Suppressor macrophage treated with lipopolysaccharide for 4 hours (primary cell): Measurements from ENCODE around the gene MAGI2.
A peak's percentile ranks its signal among the peaks of the same experiment; 100 is the strongest.
"Not testable (repeated sequence)": the region's sequence is repeated elsewhere in the genome, so short reads cannot be mapped to it uniquely, and the experiment has no call there.

Experiments used
- DNase-seq: peaks from one replicate; pipeline ENCODE4 v3.0.0-alpha.2; 2020

Gene MAGI2

DNA sequence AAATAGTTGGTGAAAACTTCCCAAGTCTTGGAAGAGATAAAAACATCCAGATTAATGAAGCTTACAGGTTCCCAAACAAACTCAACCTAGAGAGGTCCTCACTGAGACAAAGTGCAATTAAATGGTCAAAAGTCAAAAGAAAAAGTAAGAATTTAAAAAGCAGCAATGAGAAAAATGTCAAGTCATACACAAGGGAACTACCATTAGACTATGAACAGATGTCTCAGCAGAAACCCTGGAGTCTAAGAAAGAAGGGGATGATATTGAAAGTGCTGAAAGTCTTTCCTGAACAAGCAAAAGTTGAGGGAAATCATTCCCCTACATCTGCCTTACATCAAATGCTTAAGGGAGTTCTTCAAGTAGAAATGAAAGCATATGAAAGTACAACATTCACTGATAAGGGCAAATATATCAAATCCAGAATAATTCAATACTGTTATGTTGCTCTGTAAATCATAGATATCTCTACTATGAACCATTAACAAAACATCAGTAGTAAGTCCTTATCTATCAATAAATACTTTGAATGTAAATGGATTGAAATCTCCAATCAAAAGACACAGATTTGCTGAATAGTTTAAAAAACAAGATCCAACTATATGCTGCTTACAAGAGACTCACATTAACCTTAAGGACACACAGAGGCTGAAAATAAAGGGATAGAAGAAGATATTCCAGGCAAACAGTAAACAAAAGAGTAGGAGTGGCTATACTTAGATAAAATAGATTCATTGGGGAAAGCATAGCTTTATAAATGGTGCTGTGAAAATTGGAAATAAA is 1205.4 kb downstream of the MAGI2 start:
- DNase-seq, result no peak

DNA sequence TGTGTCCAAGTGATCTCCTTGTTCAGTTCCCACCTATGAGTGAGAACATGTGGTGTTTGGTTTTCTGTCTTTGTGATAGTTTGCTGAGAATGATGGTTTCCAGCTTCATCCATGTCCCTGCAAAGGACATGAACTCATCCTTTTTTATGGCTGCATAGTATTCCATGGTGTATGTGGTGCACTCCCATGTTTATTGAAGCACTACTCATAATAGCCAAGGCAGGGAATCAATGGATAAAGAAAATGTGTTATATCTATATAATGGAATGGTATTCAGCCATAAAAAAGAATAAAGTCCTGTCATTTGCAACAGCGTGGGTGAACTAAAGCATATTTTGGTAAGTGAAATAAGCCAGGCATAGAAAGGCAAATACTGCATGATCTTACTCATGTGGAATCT is 1213.3 kb downstream of the MAGI2 start:
- DNase-seq, result not testable (repeated sequence)

DNA sequence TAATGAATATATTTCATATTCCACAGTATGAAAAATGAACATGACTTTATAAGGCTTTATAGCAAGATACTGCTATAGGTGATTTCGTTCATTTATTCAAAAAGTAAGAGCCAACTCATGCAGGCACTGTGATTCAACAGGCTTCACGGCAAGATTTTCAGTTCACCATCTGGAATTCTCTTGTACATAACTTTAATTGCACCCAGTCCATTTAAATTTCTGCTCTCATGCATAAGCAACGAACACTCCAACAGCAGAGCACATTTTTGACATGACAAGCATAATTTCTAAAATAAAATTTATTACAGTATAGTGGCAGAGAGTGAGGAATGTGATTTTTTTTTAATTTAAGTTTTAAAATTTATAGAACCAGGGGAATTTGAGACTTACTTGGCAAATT is 1218.8 kb downstream of the MAGI2 start:
- DNase-seq, result no peak

DNA sequence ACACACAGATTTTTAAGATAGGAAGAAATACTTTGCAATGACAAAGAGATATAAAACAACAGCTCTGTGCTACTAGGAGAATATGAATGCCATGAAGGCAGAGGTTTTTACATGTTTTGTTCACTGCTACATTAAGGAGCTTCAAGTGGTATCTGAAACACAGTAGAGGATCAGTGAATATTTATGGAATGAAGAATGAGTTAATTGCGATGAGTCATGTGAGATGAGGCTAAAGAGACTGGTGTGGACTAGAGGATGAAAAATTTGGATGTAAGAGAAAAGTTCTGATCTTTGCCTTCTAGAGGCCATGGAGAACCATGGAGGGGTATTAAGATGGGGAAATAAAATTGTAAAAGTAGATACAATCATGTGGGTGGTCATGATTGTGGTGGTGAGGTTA is 1220.7 kb downstream of the MAGI2 start:
- DNase-seq, result no peak

DNA sequence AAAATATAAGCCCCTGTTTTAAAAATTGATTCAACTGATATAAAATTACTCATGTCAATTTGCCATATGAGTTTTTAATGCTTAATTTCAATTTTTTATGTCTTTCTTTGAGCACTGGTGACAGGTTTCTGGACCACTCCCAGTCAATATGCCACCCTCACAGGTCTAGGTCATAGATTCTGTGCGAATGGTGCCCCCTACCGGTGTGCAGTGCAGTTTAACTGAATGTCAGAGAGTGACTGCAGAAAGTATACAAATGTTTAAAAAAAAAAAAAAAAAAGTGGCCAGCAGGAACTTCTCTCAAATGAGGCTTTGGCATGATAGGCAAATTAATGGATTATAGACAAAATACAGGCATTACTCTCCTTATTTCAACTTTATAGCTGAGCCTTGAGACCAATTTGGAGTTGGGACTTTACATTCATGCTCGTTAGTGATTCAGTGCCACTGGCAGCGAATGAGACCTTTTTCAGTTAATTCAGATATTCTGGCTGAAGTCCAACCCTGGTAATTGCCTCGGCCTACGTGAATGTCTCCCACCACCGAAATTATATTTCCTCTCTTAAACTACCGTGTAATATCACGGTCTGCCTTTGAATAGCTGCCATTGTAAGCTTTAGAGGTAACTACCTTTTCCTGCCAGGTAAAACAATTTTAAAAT is 1227.3 kb downstream of the MAGI2 start:
- DNase-seq, result peak; percentile 8

GRCh38 chr7:78225534-78225933 is 1227.9 kb downstream of the MAGI2 start:
- DNase-seq, result no peak

DNA sequence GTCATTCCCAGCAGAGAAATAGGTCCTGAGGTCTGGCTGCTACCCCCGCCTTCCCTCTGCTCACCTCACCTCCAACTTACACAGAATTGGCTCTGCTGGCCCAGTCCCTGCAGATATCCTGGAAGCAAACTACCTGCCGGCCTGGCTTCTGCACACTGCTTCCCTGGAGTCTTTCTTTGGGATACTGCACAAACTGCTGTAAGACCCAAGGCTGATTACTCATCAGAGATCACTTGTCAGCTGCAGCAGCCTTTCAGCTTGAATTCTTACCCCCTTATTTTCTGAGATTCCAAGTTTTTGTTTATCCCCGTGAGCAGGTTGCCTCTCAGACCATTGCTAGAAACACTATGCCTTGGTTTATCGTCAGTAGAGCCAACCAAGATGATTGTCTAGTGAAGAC is 1228.5 kb downstream of the MAGI2 start:
- DNase-seq, result no peak

DNA sequence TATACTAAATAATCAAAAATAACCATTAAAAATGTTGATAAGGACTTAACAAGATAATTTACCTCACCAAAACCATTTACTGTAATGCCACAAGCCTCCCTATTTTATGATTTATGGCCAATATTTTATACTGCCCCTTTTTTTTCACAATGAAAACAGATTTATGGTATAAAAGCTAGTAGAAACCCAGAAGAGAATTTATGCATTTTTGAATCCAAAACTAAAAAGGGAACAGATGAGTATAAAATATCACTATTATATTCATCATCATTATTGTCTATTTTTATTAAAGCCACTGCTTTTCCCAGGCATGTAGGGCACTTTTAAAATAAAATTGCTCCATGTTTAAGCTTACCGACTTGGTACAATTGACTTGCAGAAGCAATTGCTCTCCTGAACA is 1229.9 kb downstream of the MAGI2 start:
- DNase-seq, result no peak

- DNase-seq, result no peak
These were observed 1231.3 kb downstream of the MAGI2 start for GRCh38 chr7:78222001-78222751.

DNA sequence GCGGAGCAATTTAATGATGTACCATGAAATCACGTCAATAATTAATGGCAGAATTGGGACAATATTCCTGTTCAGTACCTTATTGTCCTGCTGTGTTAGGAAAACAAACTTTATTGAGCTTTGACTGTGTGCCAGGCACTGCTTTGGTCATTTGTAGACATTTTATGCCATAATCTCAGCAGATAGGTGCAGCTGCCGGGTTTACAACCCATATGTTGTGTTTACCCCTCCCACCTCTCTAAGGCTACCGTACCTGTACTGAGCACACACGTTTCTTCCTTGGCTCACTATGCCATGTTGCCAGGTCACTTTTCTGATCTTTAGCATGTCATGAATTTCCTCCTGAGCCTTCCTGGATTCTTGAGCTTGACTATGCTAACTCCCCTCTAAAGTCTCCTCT is 1232.7 kb downstream of the MAGI2 start:
- no peak for DNase-seq

DNA sequence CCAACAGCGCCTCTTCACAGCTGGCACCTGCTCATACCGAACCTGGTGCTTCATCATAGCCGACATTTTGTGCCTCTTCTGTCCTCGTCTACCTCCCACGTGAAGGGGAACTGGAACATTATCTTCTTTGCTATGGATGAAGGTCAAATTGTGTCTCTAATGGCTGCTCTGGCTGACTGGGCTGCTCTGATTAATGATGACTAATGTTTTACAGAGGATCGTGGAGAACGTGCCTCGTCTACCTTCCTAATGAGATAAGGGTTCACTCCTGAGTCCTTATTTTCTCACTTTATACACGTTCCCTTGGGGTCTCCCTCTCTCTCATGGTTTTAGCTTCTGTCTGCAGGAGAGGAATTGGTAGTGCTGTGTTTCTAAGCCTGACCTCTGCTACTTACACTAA is 1234.6 kb downstream of the MAGI2 start:
- no peak for DNase-seq

- no peak for DNase-seq
These were observed 1235.4 kb downstream of the MAGI2 start for GRCh38 chr7:78218051-78218450.

DNA sequence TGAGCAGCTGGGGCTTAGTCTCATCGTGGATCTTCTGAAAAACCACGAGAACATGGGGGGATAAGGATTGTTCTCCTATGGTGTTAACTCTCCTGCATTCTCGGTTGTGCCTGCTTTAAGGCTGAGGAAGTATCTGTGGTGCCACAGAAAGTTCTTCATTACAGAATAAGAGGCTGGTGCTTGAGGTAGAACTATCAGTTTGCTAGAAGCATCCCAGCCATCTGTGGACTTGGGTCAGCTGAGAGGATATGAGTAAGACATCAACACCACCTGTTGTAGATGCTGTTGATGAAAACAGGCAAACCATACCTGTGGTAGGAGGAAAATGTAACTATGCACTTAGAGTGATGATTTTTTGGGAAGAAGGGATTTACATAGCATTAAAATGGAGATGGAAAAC is 1238.3 kb downstream of the MAGI2 start:
- no peak for DNase-seq

- DNase-seq, result no peak
These were observed 1240.1 kb downstream of the MAGI2 start for GRCh38 chr7:78213402-78213801.

DNA sequence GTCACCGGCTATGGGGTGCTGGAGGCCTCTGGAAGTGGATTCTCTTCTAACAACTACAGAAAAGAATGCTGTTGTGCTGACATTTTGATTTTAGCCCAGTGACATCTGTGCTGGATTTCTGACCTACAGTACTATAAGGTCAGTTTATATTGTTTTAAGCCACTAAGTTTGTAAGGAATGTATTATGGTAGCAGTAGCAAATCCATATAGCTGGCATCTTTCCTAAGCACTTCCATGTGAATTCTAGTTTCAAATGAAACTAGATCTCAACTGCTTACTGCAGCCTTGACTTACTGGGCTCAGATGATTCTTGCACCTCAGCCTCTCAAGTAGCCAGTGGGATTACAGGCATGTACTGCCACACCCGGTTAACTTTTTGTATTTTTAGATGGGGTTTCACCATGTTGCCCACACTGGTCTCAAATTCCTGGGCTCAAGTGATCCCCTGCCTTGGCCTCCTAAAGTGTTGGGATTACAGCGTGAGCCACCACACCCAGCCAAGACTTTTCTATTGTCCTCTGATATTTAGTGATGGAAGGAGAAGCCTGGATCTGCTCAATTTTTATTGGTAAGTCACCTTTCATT is 1240.9 kb downstream of the MAGI2 start:
- no peak for DNase-seq

DNA sequence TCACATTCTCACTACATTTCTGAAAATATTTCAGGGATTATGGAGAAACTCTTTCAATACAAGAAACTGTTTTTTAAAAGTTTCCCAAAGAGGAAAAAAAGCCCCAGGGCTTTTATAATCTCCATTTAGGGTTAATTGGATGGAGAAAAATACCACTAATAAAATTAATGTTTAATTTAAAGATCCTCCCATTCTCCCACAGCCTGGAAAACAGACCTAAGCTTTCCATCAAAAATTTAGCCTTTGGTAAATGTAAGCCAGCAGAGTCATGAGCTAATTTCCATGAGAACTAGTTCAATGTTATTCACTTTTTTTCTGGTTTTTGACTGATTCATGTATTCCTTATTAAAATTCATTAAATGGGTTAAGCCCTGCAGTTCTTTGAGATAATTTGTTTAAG is 1246.2 kb downstream of the MAGI2 start:
- DNase-seq, result no peak

DNA sequence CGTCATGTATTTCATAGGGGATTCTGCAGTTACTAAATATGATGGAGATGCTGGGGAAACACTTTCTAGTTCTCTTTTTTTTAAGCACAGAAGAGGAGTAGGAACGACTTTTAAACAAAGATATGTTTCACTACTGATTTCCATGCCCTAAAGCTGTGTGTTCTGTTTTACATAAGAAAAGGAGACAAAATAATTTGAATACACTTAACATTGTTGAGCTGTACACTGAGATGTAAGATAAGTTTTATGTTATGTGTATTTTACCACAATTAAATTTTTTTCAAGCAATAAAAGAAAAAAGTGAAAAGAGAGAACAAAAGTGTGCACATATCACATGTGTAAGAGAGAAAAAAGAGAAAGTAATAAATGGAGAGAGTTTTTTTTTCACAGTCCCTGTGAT is 1246.7 kb downstream of the MAGI2 start:
- DNase-seq, result no peak

DNA sequence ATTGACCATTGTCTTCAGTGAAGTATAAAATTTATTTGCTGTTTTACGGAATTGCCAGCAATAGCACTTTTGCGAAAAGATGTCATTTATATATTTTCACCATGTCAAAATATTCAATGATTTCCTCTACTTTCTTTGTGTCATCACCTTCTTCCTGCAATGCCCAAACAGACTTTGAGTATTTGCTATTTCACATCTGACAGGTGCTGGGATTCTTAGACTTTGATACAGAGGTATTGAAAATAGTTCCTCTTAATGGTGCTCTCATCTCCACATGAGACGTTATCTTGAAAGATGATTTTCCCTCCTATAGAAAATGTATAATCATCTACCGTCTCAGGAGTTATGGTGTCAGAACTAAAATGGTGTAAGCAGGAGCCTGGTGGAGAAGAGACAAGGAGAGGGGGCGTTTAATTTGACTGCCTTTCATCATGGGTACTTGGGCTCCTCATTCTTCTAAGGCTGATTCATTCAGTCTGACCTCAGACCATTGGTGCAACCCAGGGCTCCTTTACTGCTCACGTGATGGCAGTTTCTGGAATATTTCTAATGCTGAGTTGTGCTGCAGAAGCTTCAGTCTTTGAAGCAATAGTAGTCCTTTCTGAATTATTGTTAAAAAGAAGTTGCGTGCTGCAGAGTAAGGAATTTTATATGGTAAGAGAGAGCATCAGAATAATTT is 1250.3 kb downstream of the MAGI2 start:
- no peak for DNase-seq

GRCh38 chr7:78198756-78199155 is 1254.7 kb downstream of the MAGI2 start:
- no peak for DNase-seq

GRCh38 chr7:78197447-78197846 is 1256.0 kb downstream of the MAGI2 start:
- no peak for DNase-seq

- no peak for DNase-seq
These were observed 1258.2 kb downstream of the MAGI2 start for GRCh38 chr7:78195281-78195680.

GRCh38 chr7:78194611-78195010 is 1258.9 kb downstream of the MAGI2 start:
- DNase-seq, result no peak

DNA sequence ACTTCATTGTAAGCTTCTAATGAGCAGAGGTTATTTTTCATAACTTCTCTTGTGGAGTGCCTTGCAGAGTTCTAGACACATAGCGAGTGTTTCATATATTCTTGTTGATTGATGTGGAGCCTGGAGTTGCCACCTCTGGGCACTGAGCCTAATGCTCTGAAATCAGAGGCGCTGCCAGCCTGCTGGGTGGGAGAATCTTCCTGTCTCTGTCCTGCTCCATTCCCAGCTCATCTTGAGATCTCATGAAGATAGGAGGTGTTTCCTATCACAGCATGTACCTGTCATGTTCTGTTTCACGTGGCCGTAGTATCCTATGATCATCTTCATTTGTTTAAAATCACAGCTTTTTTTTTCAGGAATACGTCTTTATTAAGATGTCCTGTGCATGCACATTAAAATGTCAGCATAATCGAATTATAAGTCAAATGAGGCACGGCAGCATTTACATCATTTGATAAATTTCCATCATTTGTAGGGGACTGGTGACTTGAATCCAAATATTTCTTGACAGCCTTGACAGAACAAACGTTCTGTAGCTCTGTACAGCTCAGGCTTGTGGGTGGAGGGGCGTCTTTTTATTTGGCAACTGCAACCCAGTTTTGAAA is 1261.9 kb downstream of the MAGI2 start:
- no peak for DNase-seq
